ENCODE results near the gene SMAGP. TPM values are rescaled to one million over a fixed set of nuclear protein-coding genes. Genes with fewer than 3 reads are reported as not detected.

SMAGP gene
- total RNA-seq, 4 donors from 2014 or later = 1.2 to 19.0 (median 9.5) TPM

- Histone ChIP-seq H3K27me3 (no peaks in the 10 kb centered on the region), H3K36me3 (no peaks in the 10 kb centered on the region), H3K27ac (no peak overlapping the region), H3K9me3 (no peaks in the 10 kb centered on the region), H3K4me3 (no peak overlapping the region), H3K4me1 (no peaks in the 10 kb centered on the region)
- intact Hi-C loops (cut with DNase I; ENCODE audit: low total_unique reads) = no loop called here
- TF ChIP-seq POLR2A (IDR thresholded peaks at IDR 0.05) = no peak
- TF ChIP-seq CTCF (IDR thresholded peaks at IDR 0.05) = no peak
- DNase-seq = no peak
Measured at GRCh38 chr12:51205350-51205749, 64.9 kb downstream of the SMAGP start.

- Histone ChIP-seq H3K4me3 (no peak overlapping the region), H3K36me3 (no peaks in the 10 kb centered on the region), H3K4me1 (no peaks in the 10 kb centered on the region), H3K9me3 (no peaks in the 10 kb centered on the region), H3K27ac (no peak overlapping the region), H3K27me3 (no peaks in the 10 kb centered on the region)
- TF ChIP-seq CTCF (IDR thresholded peaks at IDR 0.05) = no peak
- TF ChIP-seq POLR2A (IDR thresholded peaks at IDR 0.05) = no peak
- DNase-seq = no peak
- intact Hi-C loops (cut with DNase I; ENCODE audit: low total_unique reads) = no loop called here
Measured at GRCh38 chr12:51202718-51203117, 67.5 kb downstream of the SMAGP start.

GRCh38 chr12:51200806-51201205 is 69.4 kb downstream of the SMAGP start:
- no peaks in the 10 kb centered on the region for H3K27me3 ChIP-seq
- TF ChIP-seq CTCF (IDR thresholded peaks at IDR 0.05) = no peak
- no peak for TF ChIP-seq POLR2A (IDR thresholded peaks at IDR 0.05)
- H3K4me1 ChIP-seq = no peaks in the 10 kb centered on the region
- no peak overlapping the region for H3K4me3 ChIP-seq
- H3K9me3 ChIP-seq = no peaks in the 10 kb centered on the region
- H3K36me3 ChIP-seq = no peaks in the 10 kb centered on the region
- intact Hi-C loops (cut with DNase I; ENCODE audit: low total_unique reads) = no loop called here
- H3K27ac ChIP-seq = no peak overlapping the region
- DNase-seq = no peak

- Histone ChIP-seq H3K4me3 (no peak overlapping the region), H3K27ac (no peak overlapping the region), H3K36me3 (no peaks in the 10 kb centered on the region), H3K27me3 (no peaks in the 10 kb centered on the region), H3K4me1 (no peaks in the 10 kb centered on the region), H3K9me3 (no peaks in the 10 kb centered on the region)
- intact Hi-C loops (cut with DNase I; ENCODE audit: low total_unique reads) = no loop called here
- DNase-seq = no peak
- no peak for TF ChIP-seq CTCF (IDR thresholded peaks at IDR 0.05)
- no peak for TF ChIP-seq POLR2A (IDR thresholded peaks at IDR 0.05)
Measured at GRCh38 chr12:51200156-51200555, 70.1 kb downstream of the SMAGP start.

GRCh38 chr12:51199366-51199945 is 70.8 kb downstream of the SMAGP start:
- intact Hi-C loops (cut with DNase I; ENCODE audit: low total_unique reads) = no loop called here
- no peak overlapping the region for H3K4me3 ChIP-seq
- TF ChIP-seq CTCF (IDR thresholded peaks at IDR 0.05) = no peak
- no peak for TF ChIP-seq POLR2A (IDR thresholded peaks at IDR 0.05)
- no peaks in the 10 kb centered on the region for H3K4me1 ChIP-seq
- no peak overlapping the region for H3K27ac ChIP-seq
- H3K36me3 ChIP-seq = no peaks in the 10 kb centered on the region
- no peaks in the 10 kb centered on the region for H3K27me3 ChIP-seq
- DNase-seq = no peak
- H3K9me3 ChIP-seq = no peaks in the 10 kb centered on the region
